Natural killer cell (primary cell): ENCODE data around the gene TPSB2. TPM values are rescaled to one million over a fixed set of nuclear protein-coding genes. Genes with fewer than 3 reads are reported as not detected.
"Not testable (repeated sequence)": the region's sequence is repeated elsewhere in the genome, so short reads cannot be mapped to it uniquely, and the experiment has no call there.

Source experiments
- ATAC-seq, 3 donors: fragments of 150-1000 bp in 2 of 3; fragments of 200-7000 bp in 1 of 3; cut with Tn5 transposase; 1 replicate in 1 of 3; 2 replicates in 2 of 3; pipeline ENCODE4 v1.10.0; 2021; ENCODE audit warnings: mild to moderate bottlenecking in 2 of 3, moderate library complexity in 2 of 3
- DNase-seq, 2 donors: peaks; one replicate each; pipeline versions ENCODE4 v3.0.0 to v3.0.0-alpha.2; 2013 to 2021; ENCODE audit warnings: mixed read lengths in 1 of 2
- H3K27ac ChIP-seq: one replicate; pipeline ENCODE4 v1.5.1; 2013; ENCODE audit warnings: mild to moderate bottlenecking, low read length
- H3K27me3 ChIP-seq: one replicate; pipeline ENCODE4 v1.6.1; 2013; ENCODE audit warnings: low read length; ENCODE audit not compliant: control insufficient read depth, insufficient read depth
- H3K36me3 ChIP-seq: one replicate; pipeline ENCODE4 v1.6.1; 2013; ENCODE audit warnings: low read length; ENCODE audit not compliant: control insufficient read depth, insufficient read depth
- H3K4me1 ChIP-seq: one replicate; pipeline ENCODE4 v1.6.1; 2013; ENCODE audit warnings: low read length; ENCODE audit not compliant: control insufficient read depth, insufficient read depth
- H3K4me3 ChIP-seq: one replicate; pipeline ENCODE4 v1.5.1; 2013; ENCODE audit warnings: low read length
- H3K9me3 ChIP-seq: one replicate; pipeline ENCODE4 v1.6.1; 2013; ENCODE audit warnings: low read length; ENCODE audit not compliant: control insufficient read depth, insufficient read depth
- H3K27ac Mint-ChIP-seq, 2 donors: one replicate each; pipeline ENCODE4 v1.8.0; 2022; ENCODE audit warnings: mild to moderate bottlenecking in 2 of 2, mixed read lengths in 2 of 2, moderate library complexity in 1 of 2
- H3K27me3 Mint-ChIP-seq, 2 donors: one replicate each; pipeline ENCODE4 v1.8.0; 2022; ENCODE audit warnings: low read depth in 2 of 2, mixed read lengths in 2 of 2
- H3K36me3 Mint-ChIP-seq: one replicate; pipeline ENCODE4 v1.8.0; 2022; ENCODE audit warnings: mixed read lengths
- H3K4me1 Mint-ChIP-seq, 2 donors: one replicate each; pipeline ENCODE4 v1.8.0; 2022; ENCODE audit warnings: mixed read lengths in 2 of 2
- H3K4me3 Mint-ChIP-seq: one replicate; pipeline ENCODE4 v1.8.0; 2022; ENCODE audit warnings: mild to moderate bottlenecking, moderate library complexity, mixed read lengths
- H3K9me3 Mint-ChIP-seq, 2 donors: one replicate each; pipeline ENCODE4 v1.8.0; 2022; ENCODE audit warnings: mixed read lengths in 2 of 2
- CTCF ChIP-seq: fragments of 200-600 bp; IDR thresholded peaks from one replicate; pipeline ENCODE4 v1.8.0; 2022; ENCODE audit warnings: antibody characterized with exemption
- WGBS: methylation state at CpG from one replicate; pipeline ENCODE4 v1.1.7; 2013; ENCODE audit warnings: missing lambda C conversion rate; ENCODE audit not compliant: insufficient coverage; 5-methylcytosine and 5-hydroxymethylcytosine counted together
- intact Hi-C: fragments of 100-400 bp; cut with micrococcal nuclease; formaldehyde crosslinking; loops from one replicate; pipeline ENCODE4 v1.14.2; 2022
- total RNA-seq, 4 donors: library from RNA; stranded (reverse); fragments of 120-200 nt in 1 of 4; gene quantifications; one replicate each; pipeline versions ENCODE4 v1.2.3 to v1.2.4, GENCODE V29; 2013 to 2022

Gene TPSB2
- total RNA-seq, 3 donors from 2014 or later (not counting 1 experiment from before 2014, with no cell fraction given), result 12.6 TPM; not detected in 2

GRCh38 chr16:1256874-1257322 is 26.9 kb upstream of the TPSB2 start:
- ATAC-seq (no peak), DNase-seq (no peak)
- Mint-ChIP-seq H3K4me3 (no peak overlapping the region), H3K4me1 (peaks cover 5 to 6% of the 10 kb centered on the region in 2 donors), H3K9me3 (no peaks in the 10 kb centered on the region), H3K36me3 (no peaks in the 10 kb centered on the region), H3K27ac (no peak overlapping the region), H3K27me3 (peaks cover 8 to 16% of the 10 kb centered on the region in 2 donors)
- 87% methylated on average over 22 of the region's 22 CpGs for WGBS
- H3K36me3 ChIP-seq, result no peaks in the 10 kb centered on the region
- H3K27ac ChIP-seq, result no peak overlapping the region
- no peaks in the 10 kb centered on the region for H3K9me3 ChIP-seq
- H3K4me3 ChIP-seq, result no peak overlapping the region
- H3K27me3 ChIP-seq, result peaks cover 15% of the 10 kb centered on the region
- intact Hi-C loops, result no loop called here
- no peak for TF ChIP-seq CTCF
- peaks cover 9% of the 10 kb centered on the region for H3K4me1 ChIP-seq

GRCh38 chr16:1256296-1256873 is 26.4 kb upstream of the TPSB2 start:
- H3K36me3 ChIP-seq, H3K4me3 Mint-ChIP-seq, intact Hi-C loops, H3K4me1 Mint-ChIP-seq, ATAC-seq, H3K9me3 Mint-ChIP-seq, H3K27ac Mint-ChIP-seq, H3K4me1 ChIP-seq, H3K36me3 Mint-ChIP-seq, DNase-seq, H3K4me3 ChIP-seq, H3K27ac ChIP-seq, H3K9me3 ChIP-seq: not testable (repeated sequence)
- peaks cover 8 to 13% of the 10 kb centered on the region in 2 donors for H3K27me3 Mint-ChIP-seq
- peaks cover 15% of the 10 kb centered on the region for H3K27me3 ChIP-seq
- WGBS, result 73% methylated on average over 23 of the region's 23 CpGs

GRCh38 chr16:1255276-1256122 is 25.5 kb upstream of the TPSB2 start, which contains the start of gene TPSD1:
Gene TPSD1, plus strand, starts transcription at chr16:1256069. Its CDS starts 212 bp downstream, at chr16:1256281.
- not testable (repeated sequence) for H3K36me3 Mint-ChIP-seq, ATAC-seq

GRCh38 chr16:1254821-1255220 is 24.8 kb upstream of the TPSB2 start:
- H3K4me1 ChIP-seq, H3K4me3 ChIP-seq, H3K9me3 ChIP-seq, intact Hi-C loops, H3K4me1 Mint-ChIP-seq, H3K36me3 Mint-ChIP-seq, H3K36me3 ChIP-seq, DNase-seq, H3K27me3 Mint-ChIP-seq, H3K4me3 Mint-ChIP-seq, ATAC-seq, H3K27ac ChIP-seq, H3K9me3 Mint-ChIP-seq, H3K27ac Mint-ChIP-seq, H3K27me3 ChIP-seq: not testable (repeated sequence)
- WGBS, result 78% methylated on average over 3 of the region's 3 CpGs

More at GRCh38 chr16:1255276-1256122, 25.5 kb upstream of the TPSB2 start, which contains the start of gene TPSD1:
- H3K9me3 ChIP-seq, H3K4me1 Mint-ChIP-seq, H3K36me3 ChIP-seq, DNase-seq, H3K27ac ChIP-seq, H3K9me3 Mint-ChIP-seq, H3K4me3 ChIP-seq, H3K4me3 Mint-ChIP-seq, H3K4me1 ChIP-seq, intact Hi-C loops, H3K27me3 Mint-ChIP-seq, H3K27ac Mint-ChIP-seq: not testable (repeated sequence)
- WGBS, result 67% methylated on average over 21 of the region's 26 CpGs
- peaks cover 13% of the 10 kb centered on the region for H3K27me3 ChIP-seq

GRCh38 chr16:1253701-1254364 is 23.8 kb upstream of the TPSB2 start:
- H3K9me3 ChIP-seq, H3K4me3 Mint-ChIP-seq, H3K4me3 ChIP-seq, DNase-seq, H3K27ac Mint-ChIP-seq, H3K27me3 ChIP-seq, intact Hi-C loops, H3K27ac ChIP-seq, H3K4me1 ChIP-seq, H3K36me3 Mint-ChIP-seq, H3K9me3 Mint-ChIP-seq, H3K27me3 Mint-ChIP-seq, H3K36me3 ChIP-seq, H3K4me1 Mint-ChIP-seq: not testable (repeated sequence)
- peak in 1 of 3 donors; percentile 18 for ATAC-seq
- WGBS, result no CpG with 5 or more reads among the region's 47 CpGs

GRCh38 chr16:1249031-1249755 is 19.2 kb upstream of the TPSB2 start:
- H3K27ac ChIP-seq, H3K9me3 ChIP-seq, DNase-seq, H3K36me3 ChIP-seq, intact Hi-C loops, H3K4me1 Mint-ChIP-seq, H3K4me3 ChIP-seq, H3K9me3 Mint-ChIP-seq, H3K4me3 Mint-ChIP-seq, H3K36me3 Mint-ChIP-seq, H3K27me3 ChIP-seq, H3K27me3 Mint-ChIP-seq, H3K27ac Mint-ChIP-seq: not testable (repeated sequence)
- peak; percentile 75 to 89 (median 82) for ATAC-seq
- peaks cover 20% of the 10 kb centered on the region for H3K4me1 ChIP-seq
- no CpG with 5 or more reads among the region's 43 CpGs for WGBS
